WERI-Rb-1 (cell line): ENCODE measurements around the gene ESRRG.

Experiments used
- DNase-seq: peaks from one replicate; pipeline ENCODE4 v3.0.0-alpha.2; 2020
- H3K27ac ChIP-seq: fragments of 250-450 bp; sonication (Bioruptor Pico); 2 replicates; pipeline ENCODE4 v1.5.1; 2020; ENCODE audit warnings: mild to moderate bottlenecking, moderate library complexity
- H3K27me3 ChIP-seq: fragments of 250-450 bp; sonication (Bioruptor Pico); 2 replicates; pipeline ENCODE4 v1.5.1; 2021; ENCODE audit warnings: mild to moderate bottlenecking, low read depth, moderate library complexity; ENCODE audit not compliant: insufficient read depth, severe bottlenecking
- H3K36me3 ChIP-seq: fragments of 250-450 bp; sonication (Bioruptor Pico); 2 replicates; pipeline ENCODE4 v1.5.1; 2020; ENCODE audit warnings: mild to moderate bottlenecking, moderate library complexity
- H3K4me3 ChIP-seq: 2 replicates; pipeline ENCODE4 v1.5.1; 2011; ENCODE audit warnings: low read depth, mild to moderate bottlenecking, control low read depth, low read length
- H3K9me3 ChIP-seq: fragments of 250-450 bp; sonication (Bioruptor Pico); 2 replicates; pipeline ENCODE4 v1.5.1; 2021; ENCODE audit warnings: mild to moderate bottlenecking, moderate library complexity; ENCODE audit not compliant: severe bottlenecking
- CTCF ChIP-seq: IDR thresholded peaks from 2 replicates; pipeline ENCODE4 v1.5.1; 2011; ENCODE audit warnings: low read depth, mild to moderate bottlenecking, control low read depth, inconsistent platforms, low read length

Gene ESRRG

DNA sequence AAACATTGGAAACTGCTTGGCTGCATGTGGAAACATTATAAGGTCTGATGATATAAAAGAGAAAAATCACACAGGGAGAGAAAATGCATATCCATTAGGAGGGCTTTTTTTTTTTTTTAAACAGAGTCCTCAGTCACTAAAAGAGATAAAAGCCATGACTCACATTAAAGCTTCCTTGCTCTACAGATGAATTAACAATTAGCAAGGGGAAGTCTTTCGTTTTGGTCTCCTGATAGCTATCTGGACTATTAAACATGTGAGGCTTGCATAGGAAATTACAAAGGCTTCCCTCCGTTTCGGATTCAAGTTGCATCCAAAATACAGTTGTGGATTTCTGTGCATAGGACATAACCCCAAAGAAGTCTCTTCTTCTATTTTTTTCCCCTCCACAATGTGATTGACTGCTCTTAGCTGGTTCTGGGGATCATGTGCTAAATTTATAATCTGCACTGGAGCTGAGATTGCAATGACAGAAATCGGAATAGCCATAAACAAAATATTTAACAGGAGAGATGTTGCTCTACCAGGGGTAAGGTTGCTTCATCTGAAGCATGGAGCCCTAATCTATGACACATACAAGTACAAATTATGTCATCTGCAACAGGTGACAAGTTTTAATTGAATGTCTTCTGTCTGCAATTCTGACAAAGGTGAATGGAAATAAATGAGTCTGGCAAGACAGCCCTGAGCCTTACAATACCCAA lies 146.8 kb downstream of the ESRRG start:
- TF ChIP-seq CTCF, result no peak
- no peak for DNase-seq
- H3K36me3 ChIP-seq, result peaks cover 5% of the 10 kb centered on the region; the same call in 1 of the 2 replicates

GRCh38 chr1:216566641-216567205 lies 156.5 kb downstream of the ESRRG start:
- H3K9me3 ChIP-seq, result no peaks in the 10 kb centered on the region
- peak; percentile 60 for TF ChIP-seq CTCF
- DNase-seq, result peak; percentile 46
- H3K27me3 ChIP-seq, result no peaks in the 10 kb centered on the region
- peak overlapping the region; percentile 5; the same call in 1 of the 2 replicates for H3K27ac ChIP-seq
- no peak overlapping the region for H3K4me3 ChIP-seq
- peaks cover 35% of the 10 kb centered on the region for H3K36me3 ChIP-seq

More for the DNA sequence above, 146.8 kb downstream of the ESRRG start:
- Histone ChIP-seq H3K27me3 (no peaks in the 10 kb centered on the region), H3K9me3 (no peaks in the 10 kb centered on the region), H3K27ac (no peak overlapping the region), H3K4me3 (no peak overlapping the region)

- DNase-seq, result no peak
- Histone ChIP-seq H3K36me3 (peaks cover 40% of the 10 kb centered on the region), H3K9me3 (no peaks in the 10 kb centered on the region), H3K27me3 (no peaks in the 10 kb centered on the region), H3K27ac (no peak overlapping the region), H3K4me3 (no peak overlapping the region)
- TF ChIP-seq CTCF, result no peak
Observed at GRCh38 chr1:216563087-216563486, 160.1 kb downstream of the ESRRG start.

DNA sequence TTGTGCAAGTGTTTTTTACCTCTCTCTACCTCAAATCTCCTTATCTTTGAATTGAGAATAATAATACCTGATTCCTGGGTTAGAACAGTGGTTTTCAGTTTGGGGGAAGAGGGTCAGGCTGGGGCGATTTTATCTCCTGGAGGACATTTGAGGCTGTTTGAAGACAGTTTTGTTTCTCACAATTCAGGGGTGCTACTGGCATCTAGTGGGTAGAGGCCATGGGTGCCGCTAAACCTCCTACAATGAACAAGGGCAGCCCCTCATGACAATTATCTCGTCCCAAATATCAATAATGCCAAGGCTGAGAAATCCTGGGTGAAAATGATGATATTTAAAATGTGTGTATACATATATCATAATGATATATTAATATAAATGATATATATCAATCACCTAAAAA lies 160.8 kb downstream of the ESRRG start:
- peaks cover 33% of the 10 kb centered on the region for H3K36me3 ChIP-seq
- no peaks in the 10 kb centered on the region for H3K9me3 ChIP-seq
- DNase-seq, result no peak
- no peak overlapping the region for H3K27ac ChIP-seq
- TF ChIP-seq CTCF, result peak; percentile 27; the same call in 1 of the 2 replicates
- H3K4me3 ChIP-seq, result no peak overlapping the region
- H3K27me3 ChIP-seq, result no peaks in the 10 kb centered on the region

DNA sequence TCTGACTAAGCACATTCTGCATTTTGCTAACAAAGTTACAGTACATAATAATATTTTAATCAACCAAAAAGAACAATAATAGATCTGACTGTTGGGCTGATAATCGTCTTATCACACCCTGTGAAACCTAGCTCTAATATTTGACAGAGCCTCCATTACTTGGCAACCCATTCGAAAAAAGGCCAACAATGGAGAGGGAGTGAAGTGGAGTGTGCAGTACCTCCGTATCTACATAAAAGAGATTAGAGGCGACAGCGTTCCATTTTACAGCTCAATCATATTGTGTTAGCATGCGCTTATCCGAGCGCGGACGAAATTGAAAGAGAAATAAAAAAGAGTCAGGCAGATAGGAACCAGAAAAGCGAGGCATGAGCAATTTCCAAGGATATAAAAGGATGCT lies 162.7 kb downstream of the ESRRG start:
- no peak for TF ChIP-seq CTCF
- Histone ChIP-seq H3K27ac (no peak overlapping the region), H3K9me3 (no peaks in the 10 kb centered on the region), H3K4me3 (no peak overlapping the region), H3K36me3 (peaks cover 23% of the 10 kb centered on the region), H3K27me3 (no peaks in the 10 kb centered on the region)
- no peak for DNase-seq
